Urothelium cell line (cell line): ENCODE data around the gene COX5A.
"Not testable (repeated sequence)": the region's sequence is repeated elsewhere in the genome, so short reads cannot be mapped to it uniquely, and the experiment has no call there.

Source experiments
- DNase-seq: peaks from one replicate; pipeline ENCODE4 v3.0.0; 2011; ENCODE audit warnings: low spot score, mixed read lengths
- FAIRE-seq: peaks from 2 replicates; lab custom pipeline; 2011; peaks lifted over from hg19 to GRCh38; lab: Jason Lieb, UNC

COX5A gene

DNA sequence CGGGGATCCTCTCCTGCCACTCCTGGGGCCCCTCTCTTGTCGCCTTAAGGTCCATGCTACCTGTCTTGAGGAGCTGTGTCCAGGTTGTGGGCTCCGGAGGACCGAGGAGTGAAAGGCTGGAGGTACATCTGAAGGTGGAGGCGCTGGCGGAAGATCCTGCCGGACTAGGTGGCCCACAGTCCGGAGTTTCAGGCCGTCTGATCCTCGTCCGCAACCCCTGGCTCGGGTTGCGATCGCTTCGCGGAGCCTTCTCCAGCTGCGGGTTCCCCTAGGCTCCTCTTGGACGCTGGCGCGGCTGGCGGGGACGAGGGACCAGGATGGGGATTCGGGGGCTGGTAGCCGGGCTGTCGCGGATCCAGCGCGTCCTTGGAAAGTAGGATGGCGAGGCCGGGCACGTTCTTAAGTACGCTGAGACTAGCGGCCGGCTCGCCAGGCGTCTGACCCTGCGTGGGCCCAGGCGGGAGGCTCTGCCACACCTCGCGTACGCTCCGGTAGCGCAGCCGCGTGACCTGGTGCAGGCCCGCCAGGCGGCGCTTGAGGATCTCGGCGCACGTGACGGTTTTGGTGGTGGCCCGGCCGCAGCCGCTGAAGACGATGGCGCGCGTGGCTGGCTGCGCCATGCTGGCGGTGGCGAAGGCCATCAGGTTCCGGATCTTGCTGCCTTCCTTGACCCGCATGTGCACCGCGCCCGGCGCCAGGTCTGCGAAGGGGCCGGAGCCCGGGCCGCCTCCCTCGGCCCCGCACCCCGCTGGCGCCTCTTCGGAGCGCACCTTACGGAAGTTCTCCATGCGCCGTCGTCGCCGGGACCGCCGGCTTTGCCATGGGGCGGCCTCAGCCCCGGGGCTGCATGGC lies 18.1 kb upstream of the COX5A start:
- FAIRE-seq (no peak), DNase-seq (no peak)

DNA sequence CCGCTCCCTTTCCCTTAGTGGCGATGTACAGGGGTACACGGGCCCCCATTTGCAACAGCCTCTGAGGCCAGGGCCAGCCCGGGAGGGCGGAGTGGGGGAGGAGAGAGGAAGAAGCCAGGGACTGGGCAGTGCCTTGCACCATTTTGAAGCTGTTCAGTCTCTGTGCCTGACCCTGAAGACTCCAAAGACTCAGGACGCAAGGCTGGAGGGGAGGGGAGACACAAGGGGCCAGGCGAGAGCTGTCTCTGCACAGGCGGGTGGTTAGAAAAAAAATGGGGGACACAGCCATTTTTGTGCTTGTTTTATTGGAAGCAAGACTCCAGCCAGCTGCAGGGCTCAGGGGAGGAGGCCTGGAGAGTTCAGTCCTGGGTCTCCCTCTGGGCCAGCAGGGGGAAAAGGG lies 17.1 kb upstream of the COX5A start:
- no peak for FAIRE-seq

GRCh38 chr15:74954515-74954914 lies 16.6 kb upstream of the COX5A start:
- FAIRE-seq, result no peak
- DNase-seq, result no peak

More for the DNA sequence above, 17.1 kb upstream of the COX5A start:
- DNase-seq, result no peak

GRCh38 chr15:74951006-74951405 lies 13.1 kb upstream of the COX5A start:
- no peak for FAIRE-seq
- no peak for DNase-seq

DNA sequence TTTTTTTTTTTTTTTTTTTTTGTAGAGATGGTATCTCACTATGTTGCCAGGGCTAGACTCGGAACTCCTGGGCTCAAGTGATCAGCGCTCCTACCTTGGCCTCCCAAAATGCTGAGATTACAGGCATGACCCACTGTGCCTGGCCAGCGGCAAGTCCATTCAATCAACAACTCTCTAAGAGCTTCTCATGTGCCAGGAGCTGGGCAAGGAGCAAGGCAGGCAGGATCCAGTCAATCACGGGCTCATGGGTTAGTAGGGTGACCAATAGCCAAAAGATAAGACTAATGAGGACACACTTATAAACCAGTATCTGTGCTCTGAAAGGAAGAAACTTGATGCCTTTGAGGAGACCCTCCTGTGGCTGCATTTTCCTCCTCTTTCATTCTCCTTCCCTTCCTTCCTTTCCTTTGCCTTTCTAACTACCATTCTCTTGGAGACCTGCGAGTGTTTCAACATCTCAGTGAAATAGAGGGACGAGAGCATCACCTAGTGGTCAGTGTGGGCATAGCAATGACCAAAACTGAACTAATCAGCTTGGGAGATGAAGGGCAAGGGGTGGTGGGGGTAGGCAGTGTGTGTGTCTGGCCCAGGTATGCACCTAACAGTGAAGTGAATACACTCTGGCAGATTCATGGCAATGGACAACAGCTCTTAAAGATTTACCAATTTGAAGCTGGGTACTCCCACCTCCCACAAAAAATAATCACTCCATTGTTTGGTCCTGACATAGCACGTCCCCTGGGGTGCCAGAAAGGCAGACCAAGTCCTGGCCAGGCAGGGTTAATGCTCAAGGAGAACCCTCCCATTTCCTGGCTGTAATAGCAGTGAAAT lies 12.4 kb upstream of the COX5A start:
- DNase-seq (peak; percentile 60), FAIRE-seq (peak; percentile 17)

- DNase-seq (no peak), FAIRE-seq (no peak)
Observed at GRCh38 chr15:74937272-74937589, 642 bp downstream of the COX5A start.

- DNase-seq, result not testable (repeated sequence)
Observed at GRCh38 chr15:74935193-74935592, 2.7 kb downstream of the COX5A start.

GRCh38 chr15:74933573-74933972 lies 4.3 kb downstream of the COX5A start:
- no peak for FAIRE-seq
- DNase-seq, result no peak

More at GRCh38 chr15:74935193-74935592, 2.7 kb downstream of the COX5A start:
- FAIRE-seq, result not testable (repeated sequence)

DNA sequence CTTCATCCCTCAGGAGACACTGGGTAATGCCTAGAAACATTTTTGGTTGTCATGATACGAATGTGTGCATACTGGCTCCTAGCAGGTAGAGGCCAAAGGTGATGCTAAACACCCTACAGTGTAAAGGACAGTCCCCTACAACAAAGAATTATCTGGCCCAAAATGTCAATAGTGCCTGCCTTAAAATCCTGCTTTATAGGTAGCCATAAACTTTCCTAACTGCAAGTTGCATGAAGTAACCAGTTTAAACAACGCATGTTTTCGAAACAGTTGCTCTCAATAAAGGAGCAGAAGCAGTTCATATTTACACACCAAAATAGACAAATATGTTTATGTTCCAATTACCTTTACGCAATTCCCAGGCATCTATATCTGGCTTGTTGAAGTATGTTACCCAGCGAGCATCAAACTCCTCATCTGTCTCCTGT lies 9.1 kb downstream of the COX5A start:
- DNase-seq, result no peak
- no peak for FAIRE-seq

GRCh38 chr15:74924525-74924924 lies 13.3 kb downstream of the COX5A start:
- no peak for FAIRE-seq
- no peak for DNase-seq

- DNase-seq (no peak), FAIRE-seq (no peak)
Observed at GRCh38 chr15:74920456-74920855, 17.4 kb downstream of the COX5A start.

DNA sequence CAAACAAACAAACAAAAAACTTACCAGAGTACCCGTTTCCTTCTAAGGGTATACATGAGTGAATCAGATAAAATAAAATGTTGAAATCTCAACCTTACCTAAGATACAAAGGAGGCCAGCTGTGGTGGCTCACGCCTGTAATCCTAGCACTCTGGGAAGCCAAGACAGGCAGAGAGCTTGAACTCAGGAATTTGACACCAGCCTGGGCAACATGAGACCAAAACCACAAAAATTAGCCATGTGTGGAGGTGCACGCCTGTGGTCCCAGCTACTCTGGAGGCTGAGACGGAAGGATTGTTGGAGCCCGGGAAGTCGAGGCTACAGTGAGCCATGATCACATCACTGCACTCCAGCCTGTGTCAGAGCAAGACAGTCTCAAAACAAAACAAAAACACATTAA lies 20.2 kb downstream of the COX5A start:
- no peak for DNase-seq
- FAIRE-seq, result no peak

GRCh38 chr15:74913799-74914198 lies 24.1 kb downstream of the COX5A start:
- DNase-seq, FAIRE-seq: not testable (repeated sequence)

- FAIRE-seq (no peak), DNase-seq (no peak)
Observed at GRCh38 chr15:74913041-74913440, 24.8 kb downstream of the COX5A start.

- FAIRE-seq (no peak), DNase-seq (no peak)
Observed at GRCh38 chr15:74908635-74909034, 29.2 kb downstream of the COX5A start.

DNA sequence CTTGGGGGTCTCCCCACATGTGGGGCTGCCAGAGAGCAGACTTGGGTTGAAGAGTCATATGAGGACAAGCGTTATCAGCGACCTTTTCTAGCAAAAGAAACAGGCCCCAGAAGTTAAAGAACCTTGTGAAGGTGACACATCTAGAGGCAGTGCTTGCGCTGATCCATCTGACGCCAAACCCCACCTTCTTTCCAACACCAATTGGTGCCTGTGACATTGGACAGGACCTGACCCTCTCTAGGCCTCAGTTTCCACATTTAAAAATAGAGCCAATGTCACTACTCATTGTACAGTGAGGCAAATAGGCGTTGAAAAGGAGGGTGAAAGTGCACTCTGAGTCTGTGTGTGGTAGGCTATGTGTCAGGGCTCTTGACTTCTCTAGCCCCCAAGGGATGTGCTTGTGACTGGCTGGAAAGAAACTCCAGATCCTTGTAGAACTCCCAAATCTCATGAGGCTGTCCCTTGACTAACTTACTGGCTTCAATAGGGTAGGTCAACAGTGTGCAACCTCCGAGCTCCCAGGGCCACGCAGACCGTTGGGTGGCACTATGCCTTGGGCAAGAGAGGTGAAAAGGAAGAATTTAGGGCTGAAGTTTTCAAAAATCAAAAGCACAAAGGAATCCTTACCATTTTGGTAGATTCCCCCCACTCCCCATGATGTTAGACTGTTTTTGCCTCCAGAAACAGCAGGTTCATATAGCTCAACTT lies 30.6 kb downstream of the COX5A start:
- no peak for FAIRE-seq

GRCh38 chr15:74906450-74907162 lies 31.3 kb downstream of the COX5A start, which contains the start of gene FAM219B:
Gene FAM219B (minus strand): TSS chr15:74906851. CDS start chr15:74906800, 51 bp downstream.
- FAIRE-seq, result no peak
- DNase-seq, result peak; percentile 92

More for the DNA sequence above, 30.6 kb downstream of the COX5A start:
- DNase-seq, result no peak

DNA sequence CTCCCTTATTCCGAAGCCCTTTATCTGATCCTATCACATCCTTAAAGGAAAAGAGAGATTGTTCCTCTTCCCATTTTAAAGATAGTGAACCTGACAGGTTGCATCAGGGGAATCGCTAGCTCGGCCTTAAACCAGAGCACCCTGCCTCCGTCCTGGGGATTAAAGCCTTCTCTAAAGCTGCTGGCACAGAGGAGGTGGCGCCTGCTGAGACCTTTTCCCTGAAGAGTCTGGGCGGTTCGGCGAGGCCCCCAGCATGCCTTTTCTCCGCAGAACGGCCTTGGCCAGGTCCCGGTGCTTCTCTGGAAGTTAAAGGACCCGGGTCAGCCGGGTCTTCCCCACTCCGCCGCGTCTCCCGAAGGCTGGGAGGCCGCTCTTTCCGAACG lies 31.8 kb downstream of the COX5A start:
- FAIRE-seq, result no peak
- DNase-seq, result peak; percentile 35

- DNase-seq, result no peak
- FAIRE-seq, result no peak
Observed at GRCh38 chr15:74904190-74904805, 33.6 kb downstream of the COX5A start.

- DNase-seq (no peak), FAIRE-seq (no peak)
Observed at GRCh38 chr15:74903676-74904075, 34.2 kb downstream of the COX5A start.
